ENCODE data around the gene FAM53A.
"Not testable (repeated sequence)": the region's sequence is repeated elsewhere in the genome, so short reads cannot be mapped to it uniquely, and the experiment has no call there.

FAM53A gene

DNA sequence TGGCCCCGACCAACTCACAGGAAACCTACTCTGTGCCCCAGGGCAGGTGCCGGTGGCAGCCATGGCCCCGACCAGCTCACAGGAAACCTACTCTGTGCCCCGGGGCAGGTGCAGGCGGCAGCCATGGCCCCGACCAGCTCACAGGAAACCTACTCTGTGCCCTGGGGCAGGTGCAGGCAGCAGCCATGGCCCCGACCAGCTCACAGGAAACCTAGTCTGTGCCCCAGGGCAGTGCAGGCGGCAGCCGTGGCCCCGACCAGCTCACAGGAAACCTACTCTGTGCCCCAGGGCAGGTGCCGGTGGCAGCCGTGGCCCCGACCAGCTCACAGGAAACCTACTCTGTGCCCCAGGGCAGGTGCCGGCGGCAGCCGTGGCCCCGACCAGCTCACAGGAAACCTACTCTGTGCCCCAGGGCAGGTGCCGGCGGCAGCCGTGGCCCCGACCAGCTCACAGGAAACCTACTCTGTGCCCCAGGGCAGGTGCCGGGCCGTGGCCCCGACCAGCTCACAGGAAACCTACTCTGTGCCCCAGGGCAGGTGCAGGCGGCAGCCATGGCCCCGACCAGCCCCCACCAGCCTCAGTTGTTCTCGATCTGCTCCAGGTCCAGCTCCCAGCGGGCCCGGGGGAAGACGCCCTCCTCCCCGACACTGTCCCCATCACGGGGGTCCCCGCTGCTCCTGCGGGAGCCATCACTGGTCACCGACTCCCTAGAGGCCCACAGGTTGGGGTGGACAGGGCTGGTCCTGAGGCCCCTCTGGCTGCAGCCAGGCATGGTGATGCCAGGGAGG lies 43.2 kb downstream of the FAM53A start:
- not testable (repeated sequence) for DNase-seq (ENCODE audit: low read depth in 2 of 2, low spot score in 1 of 2)

DNA sequence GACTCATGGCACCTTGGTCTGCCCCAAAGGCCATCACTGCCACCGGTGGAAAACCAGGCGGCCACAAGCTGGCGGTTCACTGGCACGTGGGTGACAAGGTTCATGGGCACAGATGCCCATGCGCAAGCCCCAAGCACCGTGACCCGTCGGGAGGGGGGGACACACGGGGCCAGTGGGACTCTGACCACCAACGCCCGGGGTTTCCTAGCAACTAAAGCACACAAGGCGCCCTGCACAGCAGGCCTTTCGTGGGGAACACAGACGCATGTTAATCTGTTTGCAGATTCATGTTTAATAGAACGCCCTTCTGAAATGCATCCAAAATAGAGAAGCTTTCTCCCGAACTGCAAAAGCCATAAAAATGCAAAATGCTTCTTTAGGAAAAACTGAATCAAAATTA lies 43.9 kb downstream of the FAM53A start:
- no peak for DNase-seq (ENCODE audit: low read depth in 2 of 2, low spot score in 1 of 2)

DNA sequence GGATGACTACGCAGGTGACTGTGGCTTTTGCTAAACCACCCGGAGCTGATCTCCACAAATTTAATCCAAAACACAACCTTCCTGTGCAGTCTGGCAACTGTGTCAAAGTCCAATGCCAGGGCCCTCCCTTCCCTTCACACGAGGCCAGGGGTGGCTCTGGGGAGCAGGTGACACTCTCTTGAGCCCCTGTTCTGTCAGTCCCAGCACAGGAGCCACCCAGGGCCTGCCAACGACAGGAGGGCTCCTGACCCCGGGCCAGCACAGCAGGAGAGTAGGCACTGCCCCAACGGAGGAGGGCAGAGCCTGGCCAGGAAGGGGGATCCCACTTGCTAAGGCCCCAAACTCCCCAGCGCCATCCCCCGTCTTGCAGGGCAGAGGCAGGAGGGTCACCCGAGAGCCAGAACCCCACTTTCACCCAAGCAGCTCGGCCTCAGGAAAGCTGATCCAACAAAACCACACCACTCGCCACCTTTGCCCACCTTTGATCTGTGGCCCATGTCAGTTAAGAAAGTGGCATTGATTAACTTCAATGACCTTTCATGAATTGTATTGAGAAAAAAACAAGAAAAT lies 44.7 kb downstream of the FAM53A start:
- no peak for DNase-seq (ENCODE audit: low read depth in 2 of 2, low spot score in 1 of 2)

DNA sequence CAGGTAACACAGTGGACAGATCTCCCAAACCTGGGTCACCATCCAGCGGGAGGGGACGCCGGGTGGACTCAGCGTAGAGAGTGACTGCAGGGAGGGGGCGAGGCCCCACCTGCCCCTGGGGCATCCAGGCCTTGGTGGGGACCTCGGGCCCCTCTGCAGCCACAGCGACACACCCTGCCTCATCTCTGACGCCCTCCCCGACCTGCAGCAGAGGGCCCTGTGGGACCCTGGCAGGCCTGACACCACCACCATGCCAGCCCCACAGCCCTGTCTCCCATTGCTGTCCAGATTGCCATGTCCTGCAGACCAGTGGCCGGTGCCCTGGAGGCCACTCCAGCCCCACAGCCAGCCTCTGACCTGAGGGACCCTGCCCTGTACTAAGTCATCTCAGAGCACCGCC lies 45.2 kb downstream of the FAM53A start:
- no peak for DNase-seq (ENCODE audit: low read depth in 2 of 2, low spot score in 1 of 2)

DNA sequence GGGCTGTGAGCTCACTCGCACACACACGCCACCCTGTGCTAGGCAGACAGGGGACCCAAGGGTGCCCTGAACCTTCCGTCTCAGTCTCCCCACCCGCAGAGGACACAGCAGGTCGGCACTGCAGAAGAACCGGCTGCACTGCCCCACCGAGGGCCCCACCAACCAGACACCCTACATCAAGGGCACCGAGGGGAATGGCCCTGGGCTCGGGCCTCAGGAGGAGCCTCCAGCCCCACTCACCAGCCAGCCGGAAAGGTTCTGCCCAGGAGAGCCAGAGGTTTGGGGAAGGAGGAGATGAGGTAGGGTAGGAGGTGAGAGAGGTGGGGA lies 45.9 kb downstream of the FAM53A start:
- no peak for DNase-seq (ENCODE audit: low read depth in 2 of 2, low spot score in 1 of 2)

DNA sequence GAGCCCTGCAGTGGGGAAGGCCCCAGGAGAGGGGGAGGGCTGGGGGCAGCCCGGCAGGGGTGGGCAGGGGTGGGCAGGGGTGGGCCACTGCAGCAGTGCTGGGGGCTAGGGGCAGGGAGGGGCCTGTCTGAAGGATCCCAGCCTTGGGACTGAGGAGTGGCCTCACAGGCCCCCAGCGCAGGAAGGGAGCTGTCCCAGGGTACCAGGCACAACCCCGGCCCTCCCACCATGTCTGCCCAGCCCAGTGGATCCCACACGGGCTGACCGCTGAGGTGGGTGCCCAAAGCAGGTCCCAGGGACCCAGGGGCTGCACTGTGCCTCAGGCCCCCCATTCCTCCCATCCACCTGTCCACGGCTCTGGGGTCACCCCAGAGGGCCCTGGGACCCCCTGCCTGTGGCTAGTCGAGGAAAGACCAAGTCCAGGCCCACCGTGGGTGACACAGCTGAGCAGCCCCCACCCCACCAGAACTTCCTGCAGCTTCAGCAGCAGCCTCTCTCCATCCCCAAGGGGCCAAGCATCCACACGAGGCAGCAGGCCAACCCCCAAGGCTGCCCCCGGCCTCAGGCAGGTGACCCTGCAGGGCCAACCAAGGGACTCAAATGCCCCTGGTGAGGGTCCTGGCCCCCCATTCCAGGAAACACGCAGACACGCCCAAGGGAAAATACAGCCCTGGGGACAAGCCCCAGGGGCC lies 46.4 kb downstream of the FAM53A start:
- DNase-seq (ENCODE audit: low read depth in 2 of 2, low spot score in 1 of 2), result no peak

DNA sequence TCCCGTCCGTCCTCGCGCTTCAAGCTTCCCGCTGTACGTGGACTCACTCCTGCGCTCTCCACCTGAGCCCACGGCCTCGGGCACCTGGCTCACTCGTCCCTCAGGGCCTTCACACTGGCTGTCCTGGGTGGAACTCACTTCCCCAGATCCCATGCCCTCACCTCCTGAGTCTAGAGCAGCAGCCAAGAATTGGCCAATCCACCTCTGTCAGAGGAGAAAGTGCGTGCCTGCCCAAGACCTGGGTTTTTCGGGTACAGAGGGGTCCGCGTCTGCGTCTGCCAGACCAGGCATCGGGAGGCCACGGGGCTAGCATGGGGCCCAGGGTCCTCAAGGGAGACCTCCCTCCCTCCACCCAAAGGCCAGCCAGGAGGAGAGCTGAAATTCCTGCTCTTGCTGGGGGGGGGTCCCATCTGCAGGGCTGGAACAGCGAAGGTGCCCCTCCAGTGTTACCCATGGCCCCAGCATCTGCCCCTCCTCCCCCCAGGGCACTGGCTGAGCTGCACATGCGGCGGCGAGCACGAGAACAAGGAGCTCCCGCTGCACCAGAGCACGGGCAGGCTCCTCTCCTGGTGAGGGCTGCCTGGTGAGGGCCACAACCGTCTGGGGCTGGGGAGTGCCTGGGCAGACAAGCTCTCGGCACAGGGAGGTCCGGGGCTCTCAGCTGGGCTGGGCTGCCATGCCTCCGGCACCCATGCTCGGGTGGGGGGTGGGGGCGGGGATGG lies 47.5 kb downstream of the FAM53A start:
- DNase-seq (ENCODE audit: low read depth in 2 of 2, low spot score in 1 of 2), result no peak

DNA sequence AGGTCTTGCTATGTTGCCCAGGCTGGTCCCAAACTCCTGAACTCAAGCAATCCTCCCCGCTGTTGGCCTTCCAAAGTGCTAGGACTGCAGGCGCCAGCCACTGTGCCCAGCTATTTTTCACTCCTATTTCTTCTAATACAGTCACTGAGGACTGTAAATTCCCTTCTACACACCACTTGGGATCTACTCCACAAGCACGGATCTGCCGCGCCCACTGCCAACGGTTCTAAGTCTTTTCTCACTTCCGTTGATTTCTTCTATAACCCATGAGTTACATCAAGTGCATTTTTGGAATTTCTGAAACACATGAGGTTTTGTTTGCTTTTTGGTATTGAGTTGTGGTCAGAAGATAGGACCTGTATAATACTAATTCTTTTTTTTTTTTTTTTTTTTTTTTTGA lies 48.6 kb downstream of the FAM53A start:
- no peak for DNase-seq (ENCODE audit: low read depth in 2 of 2, low spot score in 1 of 2)

DNA sequence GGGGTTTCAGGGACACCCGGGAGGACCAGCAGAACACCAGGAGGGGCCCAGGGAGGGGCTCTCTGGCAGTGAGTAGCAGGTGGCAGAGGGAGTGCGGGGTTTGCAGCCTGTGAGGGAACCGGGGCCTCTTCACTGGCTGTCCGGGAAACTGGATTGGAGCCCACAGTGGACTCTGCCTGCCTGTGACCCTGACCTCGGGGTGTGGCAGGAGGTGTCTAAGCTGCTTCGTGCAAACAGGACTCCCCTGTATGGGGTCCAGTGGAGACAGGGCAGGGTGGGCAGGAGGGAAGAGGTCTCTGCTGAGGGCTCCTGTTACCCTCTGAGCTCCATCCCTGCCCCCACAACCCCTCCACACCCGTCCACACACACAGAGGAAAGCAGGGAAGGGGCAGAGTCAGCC lies 50.1 kb downstream of the FAM53A start:
- DNase-seq (ENCODE audit: low read depth in 2 of 2, low spot score in 1 of 2), result no peak

DNA sequence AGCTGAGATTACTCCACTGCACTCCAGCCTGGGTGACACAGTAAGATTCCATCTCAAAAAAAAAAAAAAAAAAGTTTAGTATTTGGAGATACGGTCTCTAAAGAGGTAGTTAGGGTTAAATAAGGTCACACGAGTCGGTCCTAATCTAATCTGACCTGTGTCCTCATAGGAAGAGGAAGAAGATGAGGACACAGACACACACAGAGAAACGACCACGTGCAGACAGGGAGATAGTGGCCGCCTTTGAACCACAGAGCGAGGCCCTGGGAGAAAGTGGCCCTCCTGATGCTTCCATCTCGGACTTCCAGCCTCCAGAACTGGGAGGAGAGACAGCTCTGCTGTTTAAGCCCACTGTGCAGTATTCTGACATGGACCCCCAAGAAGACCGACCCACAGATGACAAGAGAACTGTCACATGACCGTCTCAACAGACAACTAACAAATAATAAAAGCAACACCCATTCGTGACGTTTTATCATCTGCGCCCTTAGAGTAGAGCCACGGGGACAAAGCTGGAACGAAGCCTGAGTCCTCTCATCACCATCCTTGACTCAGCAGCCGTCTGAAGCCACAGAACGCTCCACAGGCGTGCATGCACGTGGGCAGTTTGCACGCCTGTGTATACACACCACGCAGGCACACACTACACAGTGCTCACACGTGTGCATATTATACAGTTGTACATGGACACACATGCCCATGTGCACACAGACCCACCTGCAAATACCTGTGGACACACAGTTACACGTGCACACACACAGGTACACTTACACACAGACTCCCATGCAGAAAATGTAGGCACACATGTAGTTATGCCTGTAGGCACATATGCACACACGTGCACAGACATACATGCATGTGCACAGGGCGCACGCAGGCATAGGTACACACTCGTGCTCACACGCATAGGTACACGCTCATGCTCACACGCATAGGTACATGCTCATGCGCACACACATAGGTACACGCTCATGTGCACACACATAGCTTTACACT lies 51.7 kb downstream of the FAM53A start:
- no peak for DNase-seq (ENCODE audit: low read depth in 2 of 2, low spot score in 1 of 2)

DNA sequence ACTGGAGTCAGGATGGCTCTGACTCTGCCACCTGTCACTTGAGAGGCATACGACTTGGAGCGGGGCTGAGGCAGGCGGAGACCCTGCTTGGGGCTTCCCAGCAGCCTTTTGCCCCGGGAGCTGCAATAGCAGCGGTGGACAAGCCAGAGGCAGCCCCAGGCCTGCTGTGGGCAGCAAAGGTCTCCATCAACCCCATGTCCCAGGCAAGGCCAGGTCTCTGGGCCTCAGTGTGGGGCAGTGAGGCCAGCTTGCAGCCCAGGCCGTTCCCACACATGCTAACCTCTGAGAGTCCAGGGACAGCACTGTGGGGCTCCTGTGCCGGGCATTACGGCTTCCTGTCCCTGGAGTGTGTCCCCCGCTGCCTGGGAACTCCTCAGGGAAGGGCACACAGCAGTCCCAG lies 53.0 kb downstream of the FAM53A start:
- no peak for DNase-seq (ENCODE audit: low read depth in 2 of 2, low spot score in 1 of 2)

DNA sequence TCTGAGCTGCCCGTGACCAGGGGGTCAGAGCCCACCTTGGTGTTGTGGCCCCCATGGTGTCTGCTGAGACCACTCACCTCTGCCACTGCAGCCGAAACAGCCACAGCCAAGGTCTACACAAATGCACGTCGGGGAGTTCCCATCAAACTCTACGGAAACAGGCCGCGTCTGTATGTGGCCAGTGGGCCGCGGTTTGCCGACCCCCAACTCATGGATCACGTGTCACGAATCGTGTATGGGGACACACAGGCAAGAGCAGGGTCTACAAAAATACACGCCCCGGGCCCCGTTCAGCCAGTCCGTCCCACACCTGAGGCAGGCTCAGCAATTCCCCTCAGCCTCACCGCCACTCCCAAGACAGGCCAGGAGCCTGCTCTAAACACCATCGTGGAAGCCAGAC lies 53.8 kb downstream of the FAM53A start:
- no peak for DNase-seq (ENCODE audit: low read depth in 2 of 2, low spot score in 1 of 2)

DNA sequence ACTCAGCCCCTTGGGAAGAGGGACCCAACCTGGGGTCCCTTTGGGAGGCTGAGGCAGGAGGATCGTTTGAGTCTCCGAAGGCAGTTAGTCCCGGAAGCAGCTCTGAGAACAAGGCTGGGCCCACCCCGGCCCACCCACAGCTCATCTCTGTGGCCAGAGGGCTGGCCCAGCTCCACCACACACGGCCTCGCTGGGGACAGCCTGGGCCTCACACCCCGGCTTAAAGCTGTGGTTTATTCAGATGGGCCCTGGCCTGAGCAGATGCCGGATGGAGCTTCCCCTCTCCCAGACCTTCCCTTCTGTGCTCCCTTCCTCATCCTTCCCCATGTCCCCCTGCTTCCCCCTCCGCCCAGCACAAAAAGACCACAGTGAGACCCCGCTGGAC lies 54.4 kb downstream of the FAM53A start:
- DNase-seq (ENCODE audit: low read depth in 2 of 2, low spot score in 1 of 2), result no peak

DNA sequence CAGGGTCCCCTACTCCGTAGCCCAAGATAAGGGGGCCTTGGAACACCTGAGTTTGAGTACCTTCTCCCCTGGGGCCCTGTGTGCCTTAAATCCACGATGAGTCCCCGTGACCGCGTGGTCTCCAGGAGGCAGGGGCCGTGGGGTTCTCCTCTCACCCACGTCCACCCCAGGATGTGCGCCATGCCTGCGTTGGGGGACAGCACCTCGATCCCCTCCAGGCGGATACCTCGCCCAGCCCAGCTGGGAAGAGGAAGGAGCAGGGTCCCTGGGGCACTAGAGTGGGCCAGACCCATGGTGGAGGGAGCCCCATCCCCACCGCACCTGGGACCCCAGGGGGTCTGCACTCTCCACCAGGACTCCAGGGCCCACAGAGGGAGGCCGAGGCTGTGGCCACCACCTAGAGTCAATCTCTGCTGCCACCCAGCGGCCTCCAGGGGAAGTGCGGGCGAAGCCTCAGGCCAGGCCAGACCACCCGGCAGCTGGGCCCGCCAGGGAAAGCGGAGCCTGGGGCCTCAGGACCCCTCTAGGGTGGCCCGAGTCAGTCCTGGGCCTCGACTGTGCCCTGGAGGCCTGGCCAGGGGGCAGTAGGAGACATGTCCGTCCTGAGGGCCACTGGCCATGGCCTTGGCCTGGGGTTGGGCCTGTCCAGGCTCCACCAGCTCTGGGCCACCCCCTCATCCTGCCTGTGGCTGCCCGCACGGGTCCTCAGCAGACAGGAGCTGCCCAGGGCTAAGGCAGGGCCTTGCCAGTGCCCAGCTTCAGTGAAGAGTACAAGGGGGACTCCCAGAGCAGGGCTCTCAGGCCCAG lies 55.0 kb downstream of the FAM53A start:
- peak; percentile 38 to 45 for DNase-seq (ENCODE audit: low read depth in 2 of 2, low spot score in 1 of 2)

DNA sequence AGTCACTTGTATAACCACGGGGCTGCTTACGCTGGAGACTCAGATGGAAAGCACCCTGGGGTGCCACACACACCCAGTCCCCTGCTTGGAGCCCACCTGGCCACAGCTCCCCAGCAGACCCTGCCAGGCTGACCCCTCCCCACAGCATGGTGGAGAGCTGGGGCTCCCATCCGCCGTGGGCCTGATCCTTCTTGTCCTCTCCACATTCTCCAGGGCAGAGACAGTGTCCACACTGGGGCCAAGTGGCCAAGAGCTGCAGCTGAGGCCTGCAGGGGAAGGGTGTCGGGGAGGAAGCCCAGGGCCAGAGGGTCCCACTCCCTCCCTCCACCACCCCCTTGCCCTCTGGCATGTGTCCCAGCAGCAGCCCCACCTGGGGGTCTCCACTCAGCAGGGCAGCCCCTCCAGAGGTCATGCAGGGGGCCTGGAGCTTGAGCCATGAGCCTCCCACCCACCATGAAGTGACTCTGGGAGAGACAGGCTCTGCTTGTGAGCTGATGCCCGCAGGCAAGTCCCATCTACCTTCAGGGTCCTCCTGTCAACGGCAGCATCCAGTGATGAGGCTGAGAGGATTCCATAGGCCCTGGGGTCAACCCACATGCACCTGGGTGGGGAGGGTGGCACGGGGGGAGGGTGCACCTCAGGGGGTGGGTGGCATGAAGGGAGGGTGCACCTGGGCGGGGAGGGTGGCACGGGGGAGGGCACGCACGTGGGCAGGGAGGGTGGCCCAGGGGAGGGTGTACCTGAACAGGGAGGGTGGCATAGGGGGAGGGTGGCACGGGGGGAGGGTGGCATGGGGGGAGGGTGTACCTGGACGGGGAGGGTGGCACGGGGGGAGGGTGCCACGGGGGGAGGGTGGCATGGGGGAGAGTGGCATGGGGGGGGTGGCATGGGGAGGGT lies 56.4 kb downstream of the FAM53A start:
- DNase-seq (ENCODE audit: low read depth in 2 of 2, low spot score in 1 of 2), result no peak

DNA sequence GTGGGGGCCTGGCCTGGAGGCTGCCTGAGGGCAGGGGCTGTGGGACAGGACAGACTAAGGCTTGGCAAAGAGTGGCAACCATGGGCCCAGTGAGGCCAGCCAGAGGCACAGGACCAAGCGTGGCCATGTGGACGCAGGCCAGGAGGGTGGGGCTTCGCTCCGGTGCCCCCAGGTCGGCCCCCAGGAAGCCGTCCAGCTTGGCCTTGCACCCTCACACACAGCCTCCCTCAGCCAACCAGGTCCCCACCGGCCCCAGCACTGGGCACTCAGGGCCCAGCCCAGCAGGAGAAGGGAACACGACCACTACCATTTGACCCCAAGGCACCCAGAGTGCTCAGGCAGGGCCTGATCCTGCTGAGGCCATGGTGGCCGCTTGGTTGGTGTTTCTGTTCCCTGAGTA lies 57.2 kb downstream of the FAM53A start:
- DNase-seq (ENCODE audit: low read depth in 2 of 2, low spot score in 1 of 2), result no peak

DNA sequence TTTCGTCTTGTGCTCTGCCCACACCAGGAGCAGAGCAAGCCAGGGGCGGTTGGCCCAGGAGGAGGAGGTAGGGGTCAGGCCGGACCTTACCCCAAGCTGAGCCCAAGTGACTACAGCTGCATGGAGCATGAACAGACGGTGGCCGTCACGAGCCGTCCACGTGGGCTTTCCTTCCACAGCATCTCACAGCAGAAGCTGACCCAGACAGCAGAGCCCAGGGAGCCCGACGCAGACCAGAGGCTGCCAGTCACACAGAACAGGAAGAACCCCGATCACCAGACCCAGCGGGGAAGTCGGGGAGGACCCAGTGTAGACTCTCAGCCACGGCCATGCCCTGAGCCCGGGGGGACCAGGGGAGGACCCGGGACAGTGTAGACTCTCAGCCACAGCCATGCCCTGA lies 58.0 kb downstream of the FAM53A start:
- DNase-seq (ENCODE audit: low read depth in 2 of 2, low spot score in 1 of 2), result no peak

DNA sequence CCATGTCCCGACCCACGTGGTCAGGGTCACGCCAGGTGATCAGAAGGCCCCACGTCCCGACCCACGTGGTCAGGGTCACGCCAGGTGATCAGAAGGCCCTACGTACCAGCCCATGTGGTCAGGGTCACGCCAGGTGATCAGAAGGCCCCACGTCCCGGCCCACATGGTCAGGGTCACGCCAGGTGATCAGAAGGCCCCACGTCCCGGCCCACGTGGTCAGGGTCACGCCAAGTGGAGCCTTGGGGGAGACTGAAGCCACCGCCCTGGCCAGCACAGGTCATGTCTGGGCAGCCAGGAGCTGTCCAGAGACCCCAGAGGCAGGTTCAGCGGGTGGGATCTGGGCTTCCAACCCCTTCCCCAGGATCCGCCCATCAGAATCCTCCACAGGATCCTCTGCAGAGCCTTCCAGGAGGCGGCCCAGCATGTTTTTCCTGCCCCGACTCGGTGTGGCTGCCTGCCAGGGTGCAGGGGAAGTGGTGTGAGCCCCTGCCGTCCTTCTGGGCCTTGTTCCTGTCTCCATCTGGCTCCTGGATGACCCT lies 58.4 kb downstream of the FAM53A start:
- DNase-seq (ENCODE audit: low read depth in 2 of 2, low spot score in 1 of 2), result no peak

DNA sequence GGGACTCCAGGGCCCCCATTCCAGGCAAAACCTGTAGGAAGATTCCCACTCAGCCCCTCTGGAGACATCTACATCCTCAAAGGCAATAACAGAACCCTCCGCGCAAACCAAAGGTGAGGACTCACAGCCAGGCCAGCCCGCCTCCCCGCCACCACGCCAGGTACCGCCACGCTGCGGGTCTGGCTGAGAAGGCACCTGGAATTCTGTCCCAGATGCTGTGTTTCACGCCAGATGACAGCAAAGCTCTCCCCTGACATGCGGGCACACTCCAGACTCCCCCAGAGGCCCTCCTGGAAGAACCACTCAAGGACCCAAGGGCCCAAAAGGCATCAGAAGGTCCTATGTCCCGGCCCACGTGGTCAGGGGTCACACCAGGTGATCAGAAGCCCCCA lies 59.6 kb downstream of the FAM53A start:
- no peak for DNase-seq (ENCODE audit: low read depth in 2 of 2, low spot score in 1 of 2)

All from stimulated activated CD8-positive, alpha-beta memory T cell treated with anti-CD3 and anti-CD28 coated beads, Interleukin-4, amount 100 ng/mL, for 1 hour (primary cell).